ENCODE measurements around the gene TAGLN3.

Gene TAGLN3

GRCh38 chr3:112004669-112005068 is 5.9 kb downstream of the TAGLN3 start:
- Histone ChIP-seq H3K27me3 (replicated peaks) (no peaks in the 10 kb centered on the region), H3K27ac (no peak overlapping the region), H3K4me3 (ENCODE audit: low read depth, low read length) (no peak overlapping the region), H3K36me3 (replicated peaks) (no peaks in the 10 kb centered on the region)
- no peak for TF ChIP-seq CTCF (IDR thresholded peaks at IDR 0.05; ENCODE audit: low read depth, low read length, missing control alignments)
- DNase-seq: no peak
- in situ Hi-C loops (cut with HindIII; ENCODE audit: low pct_ligation_motif_present, low sequenced_read_pairs): no loop called here

GRCh38 chr3:112005091-112005672 is 6.5 kb downstream of the TAGLN3 start:
- DNase-seq: no peak
- Histone ChIP-seq H3K27me3 (replicated peaks) (no peaks in the 10 kb centered on the region), H3K27ac (no peak overlapping the region), H3K4me3 (ENCODE audit: low read depth, low read length) (no peak overlapping the region), H3K36me3 (replicated peaks) (no peaks in the 10 kb centered on the region)
- in situ Hi-C loops (cut with HindIII; ENCODE audit: low pct_ligation_motif_present, low sequenced_read_pairs): no loop called here
- TF ChIP-seq CTCF (IDR thresholded peaks at IDR 0.05; ENCODE audit: low read depth, low read length, missing control alignments): no peak

- no peak for TF ChIP-seq CTCF (IDR thresholded peaks at IDR 0.05; ENCODE audit: low read depth, low read length, missing control alignments)
Observed at GRCh38 chr3:112007633-112008032, 8.9 kb downstream of the TAGLN3 start.

GRCh38 chr3:112009670-112010069 is 10.9 kb downstream of the TAGLN3 start:
- no peak for TF ChIP-seq CTCF (IDR thresholded peaks at IDR 0.05; ENCODE audit: low read depth, low read length, missing control alignments)
- no peaks in the 10 kb centered on the region for H3K27me3 ChIP-seq (replicated peaks)
- H3K27ac ChIP-seq: no peak overlapping the region
- DNase-seq: no peak
- in situ Hi-C loops (cut with HindIII; ENCODE audit: low pct_ligation_motif_present, low sequenced_read_pairs): no loop called here
- H3K4me3 ChIP-seq (ENCODE audit: low read depth, low read length): no peak overlapping the region
- H3K36me3 ChIP-seq (replicated peaks): no peaks in the 10 kb centered on the region

More at GRCh38 chr3:112007633-112008032, 8.9 kb downstream of the TAGLN3 start:
- Histone ChIP-seq H3K4me3 (ENCODE audit: low read depth, low read length) (no peak overlapping the region), H3K36me3 (replicated peaks) (no peaks in the 10 kb centered on the region), H3K27me3 (replicated peaks) (no peaks in the 10 kb centered on the region), H3K27ac (no peak overlapping the region)
- in situ Hi-C loops (cut with HindIII; ENCODE audit: low pct_ligation_motif_present, low sequenced_read_pairs): no loop called here
- no peak for DNase-seq

- no peak overlapping the region for H3K27ac ChIP-seq
- in situ Hi-C loops (cut with HindIII; ENCODE audit: low pct_ligation_motif_present, low sequenced_read_pairs): no loop called here
- no peak overlapping the region for H3K4me3 ChIP-seq (ENCODE audit: low read depth, low read length)
- DNase-seq: no peak
- no peaks in the 10 kb centered on the region for H3K27me3 ChIP-seq (replicated peaks)
- TF ChIP-seq CTCF (IDR thresholded peaks at IDR 0.05; ENCODE audit: low read depth, low read length, missing control alignments): no peak
- H3K36me3 ChIP-seq (replicated peaks): no peaks in the 10 kb centered on the region
Observed at GRCh38 chr3:112010636-112011035, 11.9 kb downstream of the TAGLN3 start.

GRCh38 chr3:112011376-112011940 is 12.7 kb downstream of the TAGLN3 start:
- Histone ChIP-seq H3K4me3 (ENCODE audit: low read depth, low read length) (no peak overlapping the region), H3K27me3 (replicated peaks) (no peaks in the 10 kb centered on the region), H3K27ac (no peak overlapping the region), H3K36me3 (replicated peaks) (no peaks in the 10 kb centered on the region)
- TF ChIP-seq CTCF (IDR thresholded peaks at IDR 0.05; ENCODE audit: low read depth, low read length, missing control alignments): no peak
- DNase-seq: no peak
- in situ Hi-C loops (cut with HindIII; ENCODE audit: low pct_ligation_motif_present, low sequenced_read_pairs): no loop called here

All from brain microvascular endothelial cell (primary cell).